Skeletal muscle cell (primary cell): ENCODE results near the gene RIC8B.

Experiments
- DNase-seq: peaks from one replicate; pipeline ENCODE4 v3.0.0-alpha.2; 2010; ENCODE audit warnings: low read depth
- H3K4me3 ChIP-seq: 2 replicates; pipeline ENCODE4 v1.5.1; 2011; ENCODE audit warnings: low read depth, mild to moderate bottlenecking, control low read depth, low read length, moderate library complexity

The RIC8B gene

GRCh38 chr12:106893451-106893850 is 119.0 kb downstream of the RIC8B start:
- DNase-seq: no peak
- no peak overlapping the region for H3K4me3 ChIP-seq

DNA sequence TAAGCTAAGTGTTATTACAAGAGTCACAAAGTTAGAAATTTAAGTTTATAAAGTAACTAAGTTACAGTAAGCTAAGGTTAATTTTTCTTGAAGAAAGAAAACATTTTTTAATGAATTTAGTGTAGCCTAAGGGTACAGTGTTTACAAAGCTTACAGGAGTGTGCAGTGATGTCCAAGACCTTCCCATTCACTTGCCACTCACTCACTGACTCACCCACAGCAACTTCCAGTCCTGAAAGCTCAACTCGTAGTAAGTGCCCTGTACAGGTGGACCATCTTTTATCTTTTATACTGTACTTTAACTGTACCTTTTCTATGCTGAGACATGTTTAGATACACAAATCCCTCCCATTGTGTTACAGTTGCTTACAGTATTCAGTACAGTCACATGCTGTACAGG is 120.3 kb downstream of the RIC8B start:
- no peak overlapping the region for H3K4me3 ChIP-seq
- DNase-seq: no peak

- no peak overlapping the region for H3K4me3 ChIP-seq
- DNase-seq: no peak
These were observed 122.1 kb downstream of the RIC8B start for GRCh38 chr12:106896603-106897002.

DNA sequence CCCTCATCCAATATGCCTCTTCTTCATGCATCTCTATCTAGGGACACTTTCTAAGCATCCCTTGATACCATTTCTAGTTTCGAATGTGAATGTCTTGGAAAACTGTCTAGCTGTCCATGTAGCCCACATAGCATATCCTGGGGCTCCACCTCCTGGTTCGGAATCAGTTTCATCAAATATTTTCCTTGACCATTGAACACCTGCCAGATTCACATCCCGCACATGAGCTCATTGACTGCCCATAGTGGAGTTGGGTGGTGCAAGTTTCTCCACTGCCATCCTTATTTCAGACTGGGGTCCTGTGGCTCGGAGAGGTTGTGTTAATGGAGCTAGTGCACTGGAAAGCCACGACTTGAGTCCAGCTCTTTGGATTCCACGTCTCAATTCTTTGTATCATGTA is 122.6 kb downstream of the RIC8B start:
- no peak for DNase-seq
- no peak overlapping the region for H3K4me3 ChIP-seq

- DNase-seq: no peak
- H3K4me3 ChIP-seq: no peak overlapping the region
These were observed 123.8 kb downstream of the RIC8B start for GRCh38 chr12:106897981-106898901.

DNA sequence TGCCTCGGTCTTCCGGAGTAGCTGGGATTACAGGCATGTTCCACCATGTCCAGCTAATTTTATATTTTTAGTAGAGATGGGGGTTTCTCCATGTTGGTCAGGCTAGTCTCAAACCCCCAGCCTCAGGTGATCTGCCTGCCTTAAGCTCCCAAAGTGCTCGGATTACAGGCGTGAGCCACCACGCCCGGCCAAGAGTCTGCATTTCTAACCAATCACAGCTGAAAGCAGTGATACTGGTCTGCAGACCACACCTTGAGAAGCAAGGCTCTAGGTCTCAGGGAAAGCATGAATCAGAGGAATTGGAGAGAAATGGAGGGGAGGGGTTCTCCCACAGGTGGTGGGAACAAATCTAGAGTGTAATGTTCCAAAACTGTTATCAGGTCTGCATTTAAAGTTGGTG is 126.1 kb downstream of the RIC8B start:
- no peak overlapping the region for H3K4me3 ChIP-seq
- DNase-seq: no peak

GRCh38 chr12:106901276-106901675 is 126.8 kb downstream of the RIC8B start:
- no peak for DNase-seq
- H3K4me3 ChIP-seq: no peak overlapping the region

- DNase-seq: no peak
- no peak overlapping the region for H3K4me3 ChIP-seq
These were observed 127.6 kb downstream of the RIC8B start for GRCh38 chr12:106902053-106902452.

DNA sequence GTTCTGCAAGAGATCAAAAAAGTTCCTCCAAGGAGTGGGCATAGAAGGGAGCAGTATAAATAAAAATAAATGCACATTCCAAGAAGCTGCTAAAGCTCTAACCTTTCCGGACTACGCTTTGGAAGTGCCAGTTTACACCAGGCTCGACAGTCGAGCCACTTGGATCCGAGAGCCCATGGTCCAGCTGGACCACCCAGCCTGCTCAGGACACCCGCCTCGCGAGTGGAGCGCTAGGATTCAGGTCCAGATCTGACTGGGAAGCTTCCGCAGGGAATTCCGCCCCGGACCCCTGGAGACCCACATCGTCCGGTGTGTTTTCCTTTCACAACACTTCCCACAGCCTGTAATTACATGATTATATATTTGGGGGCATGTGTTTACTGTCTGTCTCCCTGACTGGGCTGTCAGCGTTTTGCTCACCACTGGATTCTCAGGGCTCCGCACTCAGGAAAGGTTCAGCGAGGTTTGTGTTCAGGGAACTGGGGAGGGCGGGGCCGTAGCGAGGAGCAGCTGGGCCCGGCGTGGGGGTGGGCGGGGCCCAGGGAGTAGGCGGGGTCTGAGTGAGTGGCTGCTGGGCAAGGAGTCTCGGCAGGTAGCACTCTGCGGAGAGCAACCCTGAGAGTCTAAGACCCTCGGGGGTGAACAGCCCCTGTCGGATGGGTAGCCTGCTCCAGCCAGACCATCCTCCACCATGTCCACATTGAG is 128.9 kb downstream of the RIC8B start:
- H3K4me3 ChIP-seq: peak overlapping the region; percentile 56
- DNase-seq: no peak

- no peak for DNase-seq
- H3K4me3 ChIP-seq: no peak overlapping the region
These were observed 132.2 kb downstream of the RIC8B start for GRCh38 chr12:106906715-106907114.

GRCh38 chr12:106907411-106907810 is 132.9 kb downstream of the RIC8B start:
- H3K4me3 ChIP-seq: no peak overlapping the region
- no peak for DNase-seq

GRCh38 chr12:106907846-106908245 is 133.4 kb downstream of the RIC8B start:
- DNase-seq: no peak
- H3K4me3 ChIP-seq: no peak overlapping the region

GRCh38 chr12:106908561-106908960 is 134.1 kb downstream of the RIC8B start:
- DNase-seq: no peak
- no peak overlapping the region for H3K4me3 ChIP-seq

- no peak for DNase-seq
These were observed 135.7 kb downstream of the RIC8B start for GRCh38 chr12:106910202-106910601.

DNA sequence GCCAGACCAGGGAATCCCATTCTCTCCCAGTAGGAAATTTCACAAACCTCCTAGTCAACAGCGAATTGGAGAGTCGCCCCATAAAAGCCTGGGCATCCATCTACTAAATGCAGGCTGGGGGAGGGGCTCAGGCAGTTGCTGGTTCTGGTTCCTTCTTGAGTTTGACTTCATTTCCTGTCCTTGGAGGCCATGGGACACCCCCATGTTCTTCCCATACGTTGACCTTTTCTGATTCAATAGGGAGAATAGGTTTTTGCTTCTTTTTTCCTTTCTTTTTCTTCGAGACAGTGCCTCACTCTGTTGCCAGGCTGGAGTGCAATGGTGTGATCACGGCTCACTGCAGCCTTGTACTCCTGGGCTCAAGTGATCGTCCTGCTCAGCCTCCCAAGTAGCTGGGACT is 137.1 kb downstream of the RIC8B start:
- no peak overlapping the region for H3K4me3 ChIP-seq
- no peak for DNase-seq

More at GRCh38 chr12:106910202-106910601, 135.7 kb downstream of the RIC8B start:
- no peak overlapping the region for H3K4me3 ChIP-seq

DNA sequence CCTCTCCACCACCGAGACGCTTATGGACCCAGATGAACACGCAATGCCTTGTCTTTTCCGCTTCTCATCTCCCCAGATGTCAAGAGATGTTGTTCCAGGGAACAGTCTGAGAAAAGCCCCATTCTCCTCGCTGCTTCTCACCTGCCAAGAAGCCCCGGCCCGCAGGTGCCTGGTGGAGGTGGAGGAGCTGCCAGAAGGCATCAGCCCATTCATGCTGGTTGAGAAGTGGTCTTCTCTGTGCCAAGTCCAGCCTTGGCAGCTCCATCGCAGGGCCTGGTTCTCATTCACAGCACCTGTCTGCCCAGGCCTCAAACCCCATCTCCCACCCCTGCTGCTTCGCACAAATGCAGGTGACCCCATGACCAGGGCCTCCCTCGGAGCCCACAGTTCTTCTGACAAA is 139.0 kb downstream of the RIC8B start:
- DNase-seq: no peak
- H3K4me3 ChIP-seq: no peak overlapping the region

GRCh38 chr12:106914796-106915634 is 140.5 kb downstream of the RIC8B start:
- DNase-seq: no peak
- no peak overlapping the region for H3K4me3 ChIP-seq

GRCh38 chr12:106915635-106916026 is 141.1 kb downstream of the RIC8B start:
- DNase-seq: no peak
- H3K4me3 ChIP-seq: no peak overlapping the region

GRCh38 chr12:106917503-106917902 is 143.0 kb downstream of the RIC8B start:
- no peak for DNase-seq

DNA sequence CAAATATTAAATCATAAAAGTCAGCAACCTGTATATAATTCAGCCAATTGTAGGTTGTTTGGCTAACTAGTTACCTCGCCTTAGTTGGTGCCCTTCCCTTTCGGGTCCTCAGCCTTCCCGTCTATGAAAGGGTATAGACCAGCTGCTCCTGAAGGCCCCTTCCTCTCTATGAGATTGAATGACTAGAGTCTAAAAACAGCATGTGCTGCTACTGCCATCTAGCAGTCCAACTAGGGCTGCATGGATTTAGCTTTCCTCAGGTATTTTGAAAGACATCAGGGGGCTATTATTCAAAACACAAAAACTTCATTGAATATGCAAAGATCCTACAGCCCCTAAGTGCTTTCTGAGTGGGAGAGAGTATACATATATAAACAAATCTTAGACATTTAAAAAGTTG is 144.3 kb downstream of the RIC8B start:
- H3K4me3 ChIP-seq: no peak overlapping the region
- no peak for DNase-seq

More at GRCh38 chr12:106917503-106917902, 143.0 kb downstream of the RIC8B start:
- no peak overlapping the region for H3K4me3 ChIP-seq
